WTC11 (cell line): Measurements from ENCODE around the gene GAL3ST2. TPM values are rescaled to one million over a fixed set of nuclear protein-coding genes. Genes with fewer than 3 reads are reported as not detected.
A peak's percentile ranks its signal among the peaks of the same experiment; 100 is the strongest.
"Not testable (repeated sequence)": the region's sequence is repeated elsewhere in the genome, so short reads cannot be mapped to it uniquely, and the experiment has no call there.

Experiments
- ATAC-seq: fragments of 200-7000 bp; cut with Tn5 transposase; 2 replicates; pipeline ENCODE4 v1.10.0; 2021; ENCODE audit warnings: mild to moderate bottlenecking, moderate library complexity
- CTCF ChIA-PET: fragments of 300-600 bp; sonication (Branson Sonifier 250); formaldehyde crosslinking; loops from one replicate; lab custom pipeline; 2021; ENCODE audit warnings: antibody characterized with exemption; lab: Charles Lee
- POLR2A ChIA-PET: fragments of 350-600 bp; sonication (Branson Sonifier 250); formaldehyde crosslinking; loops from one replicate; lab custom pipeline; 2021; ENCODE audit warnings: antibody characterized with exemption; lab: Charles Lee
- DNase-seq: peaks from one replicate; pipeline ENCODE4 v3.0.0; 2021; ENCODE audit warnings: low spot score
- H3K27ac Mint-ChIP-seq: 2 replicates; pipeline ENCODE4 v1.8.0; 2021; ENCODE audit warnings: mixed read lengths
- H3K27me3 Mint-ChIP-seq: 2 replicates; pipeline ENCODE4 v1.8.0; 2021; ENCODE audit warnings: low read depth, mild to moderate bottlenecking, moderate library complexity, mixed read lengths
- H3K36me3 Mint-ChIP-seq: 2 replicates; pipeline ENCODE4 v1.8.0; 2021; ENCODE audit warnings: mixed read lengths
- H3K4me1 Mint-ChIP-seq: 2 replicates; pipeline ENCODE4 v1.8.0; 2022; ENCODE audit warnings: mixed read lengths
- H3K4me3 Mint-ChIP-seq: 2 replicates; pipeline ENCODE4 v1.8.0; 2021; ENCODE audit warnings: mild to moderate bottlenecking, moderate library complexity, mixed read lengths
- H3K9me3 Mint-ChIP-seq: 2 replicates; pipeline ENCODE4 v1.8.0; 2021; ENCODE audit warnings: mixed read lengths
- ARID4B ChIP-seq: sonication (generic); formaldehyde crosslinking; IDR thresholded peaks from 2 replicates; pipeline ENCODE4 v1.8.0; 2023; ENCODE audit warnings: missing genetic modification reagents, mild to moderate bottlenecking, borderline replicate concordance
- CBFB ChIP-seq: sonication (generic); formaldehyde crosslinking; IDR thresholded peaks from 2 replicates; pipeline ENCODE4 v1.8.1; 2022; ENCODE audit warnings: mild to moderate bottlenecking, low read depth, missing genetic modification reagents
- CREM ChIP-seq: sonication (generic); formaldehyde crosslinking; IDR thresholded peaks from 2 replicates; pipeline ENCODE4 v1.8.1; 2022; ENCODE audit warnings: mild to moderate bottlenecking, missing genetic modification reagents, moderate library complexity
- E2F1 ChIP-seq: sonication (generic); formaldehyde crosslinking; IDR thresholded peaks from 2 replicates; pipeline ENCODE4 v1.8.0; 2022; ENCODE audit warnings: mild to moderate bottlenecking, missing genetic modification reagents
- ESRRA ChIP-seq: sonication (generic); formaldehyde crosslinking; IDR thresholded peaks from 2 replicates; pipeline ENCODE4 v1.8.1; 2022; ENCODE audit warnings: mild to moderate bottlenecking, missing genetic modification reagents, borderline replicate concordance
- GABPB1 ChIP-seq: sonication (generic); formaldehyde crosslinking; IDR thresholded peaks from 2 replicates; pipeline ENCODE4 v1.8.1; 2023; ENCODE audit warnings: mild to moderate bottlenecking, missing genetic modification reagents
- GTF2I ChIP-seq: fragments of 250-450 bp; sonication (Bioruptor Pico); conservative IDR thresholded peaks from 2 replicates; pipeline ENCODE4 v1.4.0; 2021; ENCODE audit warnings: mild to moderate bottlenecking
- IRF1 ChIP-seq: sonication (generic); formaldehyde crosslinking; IDR thresholded peaks from 2 replicates; pipeline ENCODE4 v1.8.0; 2023; ENCODE audit warnings: missing genetic modification reagents
- IRF2 ChIP-seq: sonication (generic); formaldehyde crosslinking; IDR thresholded peaks from 2 replicates; pipeline ENCODE4 v1.8.0; 2022; ENCODE audit warnings: low read depth, missing genetic modification reagents, borderline replicate concordance
- NR1H2 ChIP-seq: sonication (generic); formaldehyde crosslinking; IDR thresholded peaks from 2 replicates; pipeline ENCODE4 v1.9.0; 2021; ENCODE audit warnings: mild to moderate bottlenecking, moderate library complexity, missing genetic modification reagents
- OVOL2 ChIP-seq: fragments of 250-450 bp; sonication (Bioruptor Pico); IDR thresholded peaks from 2 replicates; pipeline ENCODE4 v1.9.0; 2021; ENCODE audit warnings: mild to moderate bottlenecking, borderline replicate concordance
- PREB ChIP-seq: sonication (generic); formaldehyde crosslinking; IDR thresholded peaks from 2 replicates; pipeline ENCODE4 v1.8.1; 2022; ENCODE audit warnings: mild to moderate bottlenecking, missing genetic modification reagents, moderate library complexity, borderline replicate concordance
- PRRX2 ChIP-seq: fragments of 250-450 bp; sonication (Bioruptor Pico); IDR thresholded peaks from 2 replicates; pipeline ENCODE4 v1.8.0; 2021; ENCODE audit warnings: mild to moderate bottlenecking
- SMAD3 ChIP-seq: sonication (generic); formaldehyde crosslinking; IDR thresholded peaks from 2 replicates; pipeline ENCODE4 v1.8.0; 2022; ENCODE audit warnings: missing genetic modification reagents, mild to moderate bottlenecking, borderline replicate concordance
- SOX15 ChIP-seq: fragments of 250-450 bp; sonication (Bioruptor Pico); IDR thresholded peaks from 2 replicates; pipeline ENCODE4 v1.9.0; 2021; ENCODE audit warnings: mild to moderate bottlenecking
- TEAD4 ChIP-seq: sonication (generic); formaldehyde crosslinking; IDR thresholded peaks from 2 replicates; pipeline ENCODE4 v1.8.0; 2022; ENCODE audit warnings: mild to moderate bottlenecking, missing genetic modification reagents
- ZBTB43 ChIP-seq: sonication (generic); formaldehyde crosslinking; IDR thresholded peaks from 2 replicates; pipeline ENCODE4 v1.8.1; 2023; ENCODE audit warnings: mild to moderate bottlenecking, missing genetic modification reagents
- ZNF121 ChIP-seq: sonication (generic); formaldehyde crosslinking; IDR thresholded peaks from 2 replicates; pipeline ENCODE4 v1.8.0; 2023; ENCODE audit warnings: missing genetic modification reagents
- ZNF219 ChIP-seq: sonication (generic); formaldehyde crosslinking; IDR thresholded peaks from 2 replicates; pipeline ENCODE4 v1.8.0; 2023; ENCODE audit warnings: missing genetic modification reagents, mild to moderate bottlenecking, borderline replicate concordance
- ZNF671 ChIP-seq: fragments of 250-450 bp; sonication (Bioruptor Pico); IDR thresholded peaks from 2 replicates; pipeline ENCODE4 v1.8.0; 2021; ENCODE audit warnings: mild to moderate bottlenecking
- total RNA-seq: library from RNA; stranded (reverse); gene quantifications from 3 replicates; pipeline ENCODE4 v1.2.3, GENCODE V29; 2021

GAL3ST2 gene
- total RNA-seq, 1 experiment from 2014 or later = 0.98 TPM

GRCh38 chr2:241759067-241759807, 17.4 kb upstream of the GAL3ST2 start (continued):
- TF ChIP-seq ARID4B (CRISPR knock-in tag) (no peak), CBFB (CRISPR knock-in tag) (no peak), PREB (CRISPR knock-in tag) (no peak), NR1H2 (CRISPR knock-in tag) (no peak), IRF1 (CRISPR knock-in tag) (no peak), IRF2 (CRISPR knock-in tag) (no peak), SOX15 (CRISPR knock-in tag) (no peak)

- H3K4me1 Mint-ChIP-seq, POLR2A ChIA-PET, H3K27me3 Mint-ChIP-seq, H3K4me3 Mint-ChIP-seq, ATAC-seq, CTCF ChIA-PET, H3K9me3 Mint-ChIP-seq, DNase-seq, H3K27ac Mint-ChIP-seq: not testable (repeated sequence)
- TF ChIP-seq ZNF121 (CRISPR knock-in tag) = 0 out of 2 replicates have a peak, but pooled peaks have one; percentile 28
- H3K36me3 Mint-ChIP-seq = peaks cover 20% of the 10 kb centered on the region
Observed at GRCh38 chr2:241759893-241760292, 16.7 kb upstream of the GAL3ST2 start.

- H3K9me3 Mint-ChIP-seq = peaks cover 10% of the 10 kb centered on the region
- H3K4me1 Mint-ChIP-seq = peaks cover 5% of the 10 kb centered on the region; the same call in 1 of the 2 replicates
- peaks cover 3% of the 10 kb centered on the region; the same call in 1 of the 2 replicates for H3K27me3 Mint-ChIP-seq
- CTCF ChIA-PET = no interaction called here
- peaks cover 20% of the 10 kb centered on the region for H3K36me3 Mint-ChIP-seq
- H3K27ac Mint-ChIP-seq = no peak overlapping the region
- POLR2A ChIA-PET = no interaction called here
- no peak for ATAC-seq
- no peak overlapping the region for H3K4me3 Mint-ChIP-seq
- DNase-seq = no peak
- 0 out of 2 replicates have a peak, but pooled peaks have one; percentile 38 for TF ChIP-seq ZNF671 (CRISPR knock-in tag)
- TF ChIP-seq GTF2I = peak; percentile 91
- no peak for TF ChIP-seq ESRRA
Observed at GRCh38 chr2:241760301-241760771, 16.3 kb upstream of the GAL3ST2 start.

- ChIA-PET CTCF (no interaction called here), POLR2A (interaction anchor here (0.6 kb wide), 1 partner anchor 466 kb away, joined by 4 read pairs; no protein-coding TSS in a partner anchor)
- peaks cover 3% of the 10 kb centered on the region; the same call in 1 of the 2 replicates for H3K27me3 Mint-ChIP-seq
- H3K27ac Mint-ChIP-seq = peak overlapping the region; percentile 58
- no peak for DNase-seq
- ATAC-seq = no peak
- peaks cover 5% of the 10 kb centered on the region; the same call in 1 of the 2 replicates for H3K4me1 Mint-ChIP-seq
- no peak overlapping the region for H3K4me3 Mint-ChIP-seq
- peaks cover 20% of the 10 kb centered on the region for H3K36me3 Mint-ChIP-seq
- H3K9me3 Mint-ChIP-seq = peaks cover 10% of the 10 kb centered on the region
- TF ChIP-seq CBFB (CRISPR knock-in tag) (no peak), PRRX2 (no peak), TEAD4 (no peak), SMAD3 (CRISPR knock-in tag) (no peak), E2F1 (no peak), CREM (CRISPR knock-in tag) (no peak), GABPB1 (CRISPR knock-in tag) (no peak), ZBTB43 (CRISPR knock-in tag) (no peak), OVOL2 (CRISPR knock-in tag) (no peak), ZNF219 (CRISPR knock-in tag) (no peak)
Observed at GRCh38 chr2:241762321-241762932, 14.2 kb upstream of the GAL3ST2 start.
